ENCODE data around the gene SORCS3. TPM values are rescaled to one million over a fixed set of nuclear protein-coding genes. Genes with fewer than 3 reads are reported as not detected.

Gene SORCS3
- total RNA-seq, 1 experiment from 2014 or later, result 0.94 TPM

GRCh38 chr10:105258674-105259065 is 617.6 kb downstream of the SORCS3 start:
- ChIA-PET CTCF (no interaction called here), POLR2A (no interaction called here)
- Mint-ChIP-seq H3K27me3 (ENCODE audit: low read depth) (no peaks in the 10 kb centered on the region), H3K27ac (no peak overlapping the region), H3K4me1 (peaks cover 8% of the 10 kb centered on the region), H3K4me3 (no peak overlapping the region), H3K36me3 (no peaks in the 10 kb centered on the region), H3K9me3 (no peaks in the 10 kb centered on the region)
- ATAC-seq (no peak), DNase-seq (ENCODE audit: low spot score) (no peak)
- TF ChIP-seq NFATC4 (CRISPR knock-in tag; IDR thresholded peaks at IDR 0.05) (no peak), JAZF1 (CRISPR knock-in tag; IDR thresholded peaks at IDR 0.05) (no peak), NR1H2 (CRISPR knock-in tag; IDR thresholded peaks at IDR 0.05) (no peak), MLX (CRISPR knock-in tag; IDR thresholded peaks at IDR 0.05) (no peak), GABPB1 (CRISPR knock-in tag; IDR thresholded peaks at IDR 0.05) (no peak), E2F5 (CRISPR knock-in tag; IDR thresholded peaks at IDR 0.05) (no peak), CDX4 (CRISPR knock-in tag; IDR thresholded peaks at IDR 0.05; ENCODE audit: borderline replicate concordance) (no peak), CBFB (CRISPR knock-in tag; IDR thresholded peaks at IDR 0.05; ENCODE audit: low read depth) (no peak), ZNF232 (CRISPR knock-in tag; IDR thresholded peaks at IDR 0.05) (no peak), ATF6 (CRISPR knock-in tag; IDR thresholded peaks at IDR 0.05) (no peak), IRF2 (CRISPR knock-in tag; IDR thresholded peaks at IDR 0.05; ENCODE audit: borderline replicate concordance, low read depth) (no peak), ZNF423 (CRISPR knock-in tag; IDR thresholded peaks at IDR 0.05) (no peak), TEAD1 (CRISPR knock-in tag; IDR thresholded peaks at IDR 0.05) (no peak), AFF4 (CRISPR knock-in tag; IDR thresholded peaks at IDR 0.05; ENCODE audit: borderline replicate concordance) (no peak), TEAD4 (CRISPR knock-in tag; IDR thresholded peaks at IDR 0.05) (no peak), FOXJ3 (CRISPR knock-in tag; IDR thresholded peaks at IDR 0.05; ENCODE audit: borderline replicate concordance) (no peak), RELA (CRISPR knock-in tag; IDR thresholded peaks at IDR 0.05; ENCODE audit: borderline replicate concordance) (no peak)

- POLR2A ChIA-PET, result no interaction called here
- ATAC-seq, result no peak
- CTCF ChIA-PET, result no interaction called here
- Mint-ChIP-seq H3K27me3 (ENCODE audit: low read depth) (no peaks in the 10 kb centered on the region), H3K36me3 (no peaks in the 10 kb centered on the region), H3K9me3 (no peaks in the 10 kb centered on the region), H3K4me3 (no peak overlapping the region), H3K4me1 (peaks cover 8% of the 10 kb centered on the region), H3K27ac (no peak overlapping the region)
- DNase-seq (ENCODE audit: low spot score), result no peak
- TF ChIP-seq ATF1 (CRISPR knock-in tag; IDR thresholded peaks at IDR 0.05) (no peak), ZNF423 (CRISPR knock-in tag; IDR thresholded peaks at IDR 0.05) (no peak), PREB (CRISPR knock-in tag; IDR thresholded peaks at IDR 0.05; ENCODE audit: borderline replicate concordance) (no peak), ZNF263 (CRISPR knock-in tag; IDR thresholded peaks at IDR 0.05; ENCODE audit: low read depth) (no peak), TCF7 (CRISPR knock-in tag; IDR thresholded peaks at IDR 0.05; ENCODE audit: low read depth) (no peak), MAX (CRISPR knock-in tag; IDR thresholded peaks at IDR 0.05) (no peak), HMGXB4 (CRISPR knock-in tag; IDR thresholded peaks at IDR 0.05) (no peak), CDX4 (CRISPR knock-in tag; IDR thresholded peaks at IDR 0.05; ENCODE audit: borderline replicate concordance) (no peak), GTF2I (CRISPR knock-in tag; conservative IDR thresholded peaks at IDR 0.05) (no peak), SMAD3 (CRISPR knock-in tag; IDR thresholded peaks at IDR 0.05; ENCODE audit: borderline replicate concordance) (no peak)
Measured at GRCh38 chr10:105259201-105259600, 618.1 kb downstream of the SORCS3 start.

All from WTC11 (cell line).